ENCODE data around the gene MRPS5. TPM values are rescaled to one million over a fixed set of nuclear protein-coding genes. Genes with fewer than 3 reads are reported as not detected.

The MRPS5 gene
- total RNA-seq, 1 experiment from 2014 or later: 107 TPM

- Histone ChIP-seq H2AFZ (ENCODE audit: low read length) (peak overlapping the region; percentile 95), H3F3A (ENCODE audit: low read length, unreplicated experiment) (no peaks in the 10 kb centered on the region), H4K20me1 (ENCODE audit: low read length) (no peaks in the 10 kb centered on the region), H3K9ac (ENCODE audit: low read length) (peak overlapping the region; percentile 72; the same call in 1 of the 2 replicates), H3K9me2 (replicated peaks; ENCODE audit: low read length) (no peaks in the 10 kb centered on the region), H3K4me2 (ENCODE audit: low read length) (peak overlapping the region; percentile 84), H3K79me2 (ENCODE audit: low read length) (no peaks in the 10 kb centered on the region), H3K9me3 (ENCODE audit: low read length) (peaks cover 8% of the 10 kb centered on the region; the same call in 1 of the 2 replicates), H3K36me3 (ENCODE audit: low read depth, low read length) (peaks cover 37% of the 10 kb centered on the region), H3K4me3 (ENCODE audit: low read length) (peak overlapping the region; percentile 88), H3K27me3 (ENCODE audit: low read length) (no peaks in the 10 kb centered on the region), H3K27ac (ENCODE audit: low read length) (no peak overlapping the region), H3K4me1 (ENCODE audit: insufficient read depth, low read length) (peaks cover 10% of the 10 kb centered on the region; the same call in 1 of the 2 replicates)
- intact Hi-C loops (cut with micrococcal nuclease): no loop called here
- DNase-seq (no peak), ATAC-seq (no peak)
- no peak for TF ChIP-seq CTCF (conservative IDR thresholded peaks at IDR 0.05; ENCODE audit: low read depth, low read length)
- no peak for TF ChIP-seq EZH2phosphoT487 (IDR thresholded peaks at IDR 0.05; ENCODE audit: borderline replicate concordance, low read length)
- ChIA-PET POLR2A (ENCODE audit: unreplicated experiment) (no interaction called here), CTCF (no interaction called here)
- no TSS peak for BruUV-seq (replicated peaks)
Measured at GRCh38 chr2:95158441-95158840, 36.8 kb upstream of the MRPS5 start.

- TSS peak; percentile 16 for BruUV-seq (replicated peaks)
- Histone ChIP-seq H3K4me1 (ENCODE audit: insufficient read depth, low read length) (no peaks in the 10 kb centered on the region), H4K20me1 (ENCODE audit: low read length) (no peaks in the 10 kb centered on the region), H3K27me3 (ENCODE audit: low read length) (no peaks in the 10 kb centered on the region), H3K27ac (ENCODE audit: low read length) (no peak overlapping the region), H3F3A (ENCODE audit: low read length, unreplicated experiment) (no peaks in the 10 kb centered on the region), H3K9me3 (ENCODE audit: low read length) (peaks cover 78% of the 10 kb centered on the region), H3K9me2 (replicated peaks; ENCODE audit: low read length) (no peaks in the 10 kb centered on the region), H3K4me2 (ENCODE audit: low read length) (no peak overlapping the region), H3K36me3 (ENCODE audit: low read depth, low read length) (peaks cover 75% of the 10 kb centered on the region), H2AFZ (ENCODE audit: low read length) (no peak overlapping the region), H3K79me2 (ENCODE audit: low read length) (no peaks in the 10 kb centered on the region), H3K4me3 (ENCODE audit: low read length) (no peak overlapping the region; the same call in 1 of the 2 replicates), H3K9ac (ENCODE audit: low read length) (no peak overlapping the region)
- intact Hi-C loops (cut with micrococcal nuclease): no loop called here
- DNase-seq (no peak), ATAC-seq (no peak)
- CTCF ChIA-PET: no interaction called here
- POLR2A ChIA-PET (ENCODE audit: unreplicated experiment): no interaction called here
- no peak for TF ChIP-seq EZH2phosphoT487 (IDR thresholded peaks at IDR 0.05; ENCODE audit: borderline replicate concordance, low read length)
Measured at GRCh38 chr2:95149397-95149984, 27.9 kb upstream of the MRPS5 start.

- ChIA-PET CTCF (no interaction called here), POLR2A (ENCODE audit: unreplicated experiment) (no interaction called here)
- no peak overlapping the region for H3K4me2 ChIP-seq (ENCODE audit: low read length)
- no peak overlapping the region for H3K9ac ChIP-seq (ENCODE audit: low read length)
- no peak overlapping the region for H3K27ac ChIP-seq (ENCODE audit: low read length)
- no peak overlapping the region for H2AFZ ChIP-seq (ENCODE audit: low read length)
- intact Hi-C loops (cut with micrococcal nuclease): no loop called here
- DNase-seq (no peak), ATAC-seq (no peak)
- no peak overlapping the region for H3K4me3 ChIP-seq (ENCODE audit: low read length)
- TF ChIP-seq CTCF (conservative IDR thresholded peaks at IDR 0.05; ENCODE audit: low read depth, low read length): no peak
- TF ChIP-seq EZH2phosphoT487 (IDR thresholded peaks at IDR 0.05; ENCODE audit: borderline replicate concordance, low read length): no peak
- TF ChIP-seq EZH2 (IDR thresholded peaks at IDR 0.05; ENCODE audit: low read length, unreplicated experiment): no peak
- peaks cover 20% of the 10 kb centered on the region for H3K36me3 ChIP-seq (ENCODE audit: low read depth, low read length)
- no peaks in the 10 kb centered on the region for H3K79me2 ChIP-seq (ENCODE audit: low read length)
- H3K27me3 ChIP-seq (ENCODE audit: low read length): no peaks in the 10 kb centered on the region
- H4K20me1 ChIP-seq (ENCODE audit: low read length): no peaks in the 10 kb centered on the region
- no peaks in the 10 kb centered on the region for H3F3A ChIP-seq (ENCODE audit: low read length, unreplicated experiment)
- H3K9me3 ChIP-seq (ENCODE audit: low read length): peaks cover 31% of the 10 kb centered on the region
- H3K4me1 ChIP-seq (ENCODE audit: insufficient read depth, low read length): no peaks in the 10 kb centered on the region
- BruUV-seq (replicated peaks): no TSS peak
- no peaks in the 10 kb centered on the region for H3K9me2 ChIP-seq (replicated peaks; ENCODE audit: low read length)
Measured at GRCh38 chr2:95143838-95144237, 22.2 kb upstream of the MRPS5 start.
